ENCODE measurements around the gene SPATA13.

Gene SPATA13

GRCh38 chr13:24244802-24245201 is 84.3 kb downstream of the SPATA13 start:
- H3K9me3 ChIP-seq (ENCODE audit: control insufficient read depth, low read length) = no peaks in the 10 kb centered on the region
- no peak for DNase-seq (ENCODE audit: low read depth)
- H3K27me3 ChIP-seq (replicated peaks; ENCODE audit: control insufficient read depth, insufficient read depth, low read length) = no peaks in the 10 kb centered on the region

GRCh38 chr13:24247016-24247415 is 86.5 kb downstream of the SPATA13 start:
- Histone ChIP-seq H3K9me3 (ENCODE audit: control insufficient read depth, low read length) (no peaks in the 10 kb centered on the region), H3K4me1 (ENCODE audit: control insufficient read depth, insufficient read depth, low read length) (peaks cover 6% of the 10 kb centered on the region), H3K36me3 (ENCODE audit: control insufficient read depth, insufficient read depth, low read length, severe bottlenecking) (no peaks in the 10 kb centered on the region), H3K9ac (ENCODE audit: low read length) (no peak overlapping the region), H3K4me3 (ENCODE audit: low read length) (no peak overlapping the region), H3K27me3 (replicated peaks; ENCODE audit: control insufficient read depth, insufficient read depth, low read length) (no peaks in the 10 kb centered on the region)
- DNase-seq (ENCODE audit: low read depth) = no peak

More at GRCh38 chr13:24244802-24245201, 84.3 kb downstream of the SPATA13 start:
- H3K4me1 ChIP-seq (ENCODE audit: control insufficient read depth, insufficient read depth, low read length) = peaks cover 6% of the 10 kb centered on the region
- H3K36me3 ChIP-seq (ENCODE audit: control insufficient read depth, insufficient read depth, low read length, severe bottlenecking) = no peaks in the 10 kb centered on the region
- no peak overlapping the region for H3K4me3 ChIP-seq (ENCODE audit: low read length)
- no peak overlapping the region for H3K9ac ChIP-seq (ENCODE audit: low read length)

- H3K36me3 ChIP-seq (ENCODE audit: control insufficient read depth, insufficient read depth, low read length, severe bottlenecking) = peaks cover 7% of the 10 kb centered on the region
- H3K9ac ChIP-seq (ENCODE audit: low read length) = no peak overlapping the region
- DNase-seq (ENCODE audit: low read depth) = no peak
- H3K4me1 ChIP-seq (ENCODE audit: control insufficient read depth, insufficient read depth, low read length) = peaks cover 12% of the 10 kb centered on the region
- H3K9me3 ChIP-seq (ENCODE audit: control insufficient read depth, low read length) = no peaks in the 10 kb centered on the region
- H3K27me3 ChIP-seq (replicated peaks; ENCODE audit: control insufficient read depth, insufficient read depth, low read length) = no peaks in the 10 kb centered on the region
- no peak overlapping the region for H3K4me3 ChIP-seq (ENCODE audit: low read length)
These were observed 89.1 kb downstream of the SPATA13 start for GRCh38 chr13:24249624-24250023.

GRCh38 chr13:24250376-24251057 is 90.0 kb downstream of the SPATA13 start:
- Histone ChIP-seq H3K4me1 (ENCODE audit: control insufficient read depth, insufficient read depth, low read length) (peaks cover 12% of the 10 kb centered on the region), H3K4me3 (ENCODE audit: low read length) (no peak overlapping the region), H3K9me3 (ENCODE audit: control insufficient read depth, low read length) (no peaks in the 10 kb centered on the region), H3K36me3 (ENCODE audit: control insufficient read depth, insufficient read depth, low read length, severe bottlenecking) (peaks cover 7% of the 10 kb centered on the region), H3K9ac (ENCODE audit: low read length) (no peak overlapping the region), H3K27me3 (replicated peaks; ENCODE audit: control insufficient read depth, insufficient read depth, low read length) (no peaks in the 10 kb centered on the region)
- no peak for DNase-seq (ENCODE audit: low read depth)

- Histone ChIP-seq H3K4me3 (ENCODE audit: low read length) (no peak overlapping the region), H3K36me3 (ENCODE audit: control insufficient read depth, insufficient read depth, low read length, severe bottlenecking) (peaks cover 7% of the 10 kb centered on the region), H3K27me3 (replicated peaks; ENCODE audit: control insufficient read depth, insufficient read depth, low read length) (no peaks in the 10 kb centered on the region), H3K9me3 (ENCODE audit: control insufficient read depth, low read length) (no peaks in the 10 kb centered on the region), H3K9ac (ENCODE audit: low read length) (no peak overlapping the region), H3K4me1 (ENCODE audit: control insufficient read depth, insufficient read depth, low read length) (peaks cover 12% of the 10 kb centered on the region)
- no peak for DNase-seq (ENCODE audit: low read depth)
These were observed 91.0 kb downstream of the SPATA13 start for GRCh38 chr13:24251525-24251924.

- H3K9ac ChIP-seq (ENCODE audit: low read length) = no peak overlapping the region
- no peak overlapping the region for H3K4me3 ChIP-seq (ENCODE audit: low read length)
- H3K27me3 ChIP-seq (replicated peaks; ENCODE audit: control insufficient read depth, insufficient read depth, low read length) = no peaks in the 10 kb centered on the region
- H3K36me3 ChIP-seq (ENCODE audit: control insufficient read depth, insufficient read depth, low read length, severe bottlenecking) = peaks cover 7% of the 10 kb centered on the region
- H3K9me3 ChIP-seq (ENCODE audit: control insufficient read depth, low read length) = no peaks in the 10 kb centered on the region
- H3K4me1 ChIP-seq (ENCODE audit: control insufficient read depth, insufficient read depth, low read length) = peaks cover 9% of the 10 kb centered on the region
- DNase-seq (ENCODE audit: low read depth) = no peak
These were observed 91.6 kb downstream of the SPATA13 start for GRCh38 chr13:24252136-24252535.

GRCh38 chr13:24253520-24254145 is 93.1 kb downstream of the SPATA13 start:
- no peak overlapping the region for H3K9ac ChIP-seq (ENCODE audit: low read length)
- H3K36me3 ChIP-seq (ENCODE audit: control insufficient read depth, insufficient read depth, low read length, severe bottlenecking) = peaks cover 7% of the 10 kb centered on the region
- DNase-seq (ENCODE audit: low read depth) = no peak
- H3K4me3 ChIP-seq (ENCODE audit: low read length) = no peak overlapping the region
- peaks cover 9% of the 10 kb centered on the region for H3K4me1 ChIP-seq (ENCODE audit: control insufficient read depth, insufficient read depth, low read length)
- no peaks in the 10 kb centered on the region for H3K9me3 ChIP-seq (ENCODE audit: control insufficient read depth, low read length)
- no peaks in the 10 kb centered on the region for H3K27me3 ChIP-seq (replicated peaks; ENCODE audit: control insufficient read depth, insufficient read depth, low read length)

- H3K9me3 ChIP-seq (ENCODE audit: control insufficient read depth, low read length) = no peaks in the 10 kb centered on the region
- no peak overlapping the region for H3K9ac ChIP-seq (ENCODE audit: low read length)
- H3K4me3 ChIP-seq (ENCODE audit: low read length) = no peak overlapping the region
- H3K4me1 ChIP-seq (ENCODE audit: control insufficient read depth, insufficient read depth, low read length) = peaks cover 9% of the 10 kb centered on the region
- H3K27me3 ChIP-seq (replicated peaks; ENCODE audit: control insufficient read depth, insufficient read depth, low read length) = no peaks in the 10 kb centered on the region
- peaks cover 7% of the 10 kb centered on the region for H3K36me3 ChIP-seq (ENCODE audit: control insufficient read depth, insufficient read depth, low read length, severe bottlenecking)
- peak; percentile 16 for DNase-seq (ENCODE audit: low read depth)
These were observed 93.8 kb downstream of the SPATA13 start for GRCh38 chr13:24254146-24254841.

GRCh38 chr13:24257497-24257896 is 97.0 kb downstream of the SPATA13 start:
- no peak for DNase-seq (ENCODE audit: low read depth)
- H3K36me3 ChIP-seq (ENCODE audit: control insufficient read depth, insufficient read depth, low read length, severe bottlenecking) = peaks cover 2% of the 10 kb centered on the region
- no peak overlapping the region for H3K4me3 ChIP-seq (ENCODE audit: low read length)
- H3K9me3 ChIP-seq (ENCODE audit: control insufficient read depth, low read length) = no peaks in the 10 kb centered on the region
- no peak overlapping the region for H3K9ac ChIP-seq (ENCODE audit: low read length)
- H3K4me1 ChIP-seq (ENCODE audit: control insufficient read depth, insufficient read depth, low read length) = peaks cover 9% of the 10 kb centered on the region
- no peaks in the 10 kb centered on the region for H3K27me3 ChIP-seq (replicated peaks; ENCODE audit: control insufficient read depth, insufficient read depth, low read length)

GRCh38 chr13:24261566-24261965 is 101.0 kb downstream of the SPATA13 start:
- Histone ChIP-seq H3K9me3 (ENCODE audit: control insufficient read depth, low read length) (no peaks in the 10 kb centered on the region), H3K36me3 (ENCODE audit: control insufficient read depth, insufficient read depth, low read length, severe bottlenecking) (no peaks in the 10 kb centered on the region), H3K4me3 (ENCODE audit: low read length) (no peak overlapping the region), H3K4me1 (ENCODE audit: control insufficient read depth, insufficient read depth, low read length) (no peaks in the 10 kb centered on the region), H3K27me3 (replicated peaks; ENCODE audit: control insufficient read depth, insufficient read depth, low read length) (no peaks in the 10 kb centered on the region), H3K9ac (ENCODE audit: low read length) (no peak overlapping the region)
- DNase-seq (ENCODE audit: low read depth) = no peak

GRCh38 chr13:24263632-24264031 is 103.1 kb downstream of the SPATA13 start:
- Histone ChIP-seq H3K9me3 (ENCODE audit: control insufficient read depth, low read length) (no peaks in the 10 kb centered on the region), H3K9ac (ENCODE audit: low read length) (no peak overlapping the region), H3K36me3 (ENCODE audit: control insufficient read depth, insufficient read depth, low read length, severe bottlenecking) (no peaks in the 10 kb centered on the region), H3K4me3 (ENCODE audit: low read length) (no peak overlapping the region), H3K4me1 (ENCODE audit: control insufficient read depth, insufficient read depth, low read length) (peaks cover 12% of the 10 kb centered on the region), H3K27me3 (replicated peaks; ENCODE audit: control insufficient read depth, insufficient read depth, low read length) (no peaks in the 10 kb centered on the region)
- peak; percentile 66 for DNase-seq (ENCODE audit: low read depth)
